ENCODE data around the gene GNG7. TPM values are rescaled to one million over a fixed set of nuclear protein-coding genes. Genes with fewer than 3 reads are reported as not detected.
"Not testable (repeated sequence)": the region's sequence is repeated elsewhere in the genome, so short reads cannot be mapped to it uniquely, and the experiment has no call there.

Gene GNG7
- total RNA-seq, 1 donor from 2014 or later: 0.13 TPM

GRCh38 chr19:2512523-2513431 is 189.7 kb downstream of the GNG7 start:
- DNase-seq (ENCODE audit: low spot score): no peak
- Mint-ChIP-seq H3K4me1 (ENCODE audit: low read depth) (peaks cover 5% of the 10 kb centered on the region), H3K9me3 (no peaks in the 10 kb centered on the region), H3K27ac (no peak overlapping the region), H3K27me3 (ENCODE audit: insufficient read depth) (peaks cover 10% of the 10 kb centered on the region), H3K4me3 (no peak overlapping the region), H3K36me3 (ENCODE audit: low read depth) (no peaks in the 10 kb centered on the region)
- intact Hi-C loops (cut with micrococcal nuclease): no loop called here

GRCh38 chr19:2511991-2512390 is 190.5 kb downstream of the GNG7 start:
- intact Hi-C loops (cut with micrococcal nuclease): no loop called here
- no peaks in the 10 kb centered on the region for H3K36me3 Mint-ChIP-seq (ENCODE audit: low read depth)
- H3K27ac Mint-ChIP-seq: no peak overlapping the region
- H3K9me3 Mint-ChIP-seq: no peaks in the 10 kb centered on the region
- H3K4me1 Mint-ChIP-seq (ENCODE audit: low read depth): peaks cover 13% of the 10 kb centered on the region
- no peak overlapping the region for H3K4me3 Mint-ChIP-seq
- H3K27me3 Mint-ChIP-seq (ENCODE audit: insufficient read depth): peaks cover 10% of the 10 kb centered on the region
- DNase-seq (ENCODE audit: low spot score): no peak

DNA sequence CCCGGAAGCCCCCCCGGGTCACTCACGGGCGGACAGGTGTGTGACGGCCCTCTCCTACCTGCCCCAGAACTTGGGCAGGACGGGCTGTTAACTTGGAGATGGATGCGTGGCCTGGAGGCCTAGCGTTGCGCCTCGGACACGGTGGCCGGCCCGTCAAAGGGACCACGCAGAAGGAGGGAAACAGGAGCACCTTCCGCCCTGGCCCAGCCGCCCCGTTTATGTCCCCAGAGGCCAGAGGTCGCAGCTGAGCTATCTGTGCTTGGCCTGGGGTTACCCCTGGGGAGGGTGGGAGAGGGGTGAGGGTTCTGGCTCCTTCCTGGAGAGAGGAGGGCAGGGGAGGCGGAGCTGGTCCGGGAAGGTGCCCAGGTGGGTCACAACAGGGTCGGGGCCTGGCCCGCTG is 190.9 kb downstream of the GNG7 start:
- intact Hi-C loops (cut with micrococcal nuclease): no loop called here
- H3K9me3 Mint-ChIP-seq: no peaks in the 10 kb centered on the region
- H3K27ac Mint-ChIP-seq: no peak overlapping the region
- H3K27me3 Mint-ChIP-seq (ENCODE audit: insufficient read depth): peaks cover 10% of the 10 kb centered on the region
- DNase-seq (ENCODE audit: low spot score): no peak
- H3K4me3 Mint-ChIP-seq: no peak overlapping the region
- peaks cover 14% of the 10 kb centered on the region for H3K4me1 Mint-ChIP-seq (ENCODE audit: low read depth)
- no peaks in the 10 kb centered on the region for H3K36me3 Mint-ChIP-seq (ENCODE audit: low read depth)

DNA sequence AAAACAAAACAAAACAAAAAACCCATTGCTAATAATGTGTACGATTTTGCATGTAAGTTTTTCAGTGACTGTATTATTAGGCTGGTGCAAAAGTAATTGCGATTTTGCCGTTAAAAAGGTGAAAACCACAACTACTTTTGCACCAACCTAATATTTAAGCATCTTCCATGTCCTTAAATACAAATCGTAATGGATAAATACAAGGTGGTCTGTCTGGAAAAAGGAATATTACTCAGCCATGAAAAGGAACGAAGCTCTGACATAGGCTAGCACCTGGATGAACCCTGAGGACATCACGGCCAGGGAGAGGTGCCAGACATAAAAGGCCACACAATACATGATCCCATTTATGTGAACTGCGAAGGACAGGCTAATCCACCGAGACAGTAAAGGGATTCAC is 193.4 kb downstream of the GNG7 start:
- no peak overlapping the region for H3K4me3 Mint-ChIP-seq
- intact Hi-C loops (cut with micrococcal nuclease): no loop called here
- DNase-seq (ENCODE audit: low spot score): no peak

DNA sequence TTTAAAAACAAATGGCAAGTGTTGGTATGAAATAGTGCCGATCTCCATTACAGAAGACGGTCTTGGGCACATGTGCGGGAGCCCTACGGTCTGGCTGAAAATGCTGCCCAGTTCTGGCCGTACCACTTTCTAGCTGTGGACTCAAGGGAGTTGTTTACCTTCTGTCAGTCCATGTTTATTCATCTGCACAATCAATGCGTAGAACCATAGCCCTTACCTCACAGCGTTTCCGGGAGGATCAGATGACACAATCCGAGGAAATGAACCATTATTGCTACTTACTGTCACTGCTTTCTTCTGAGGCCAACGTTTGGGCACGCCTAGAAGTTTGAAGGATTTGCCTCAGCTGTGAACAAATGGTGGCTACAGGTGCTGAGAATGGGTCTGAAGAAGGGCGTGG is 195.4 kb downstream of the GNG7 start:
- H3K27ac Mint-ChIP-seq: peak overlapping the region; percentile 77
- H3K4me3 Mint-ChIP-seq: no peak overlapping the region
- peaks cover 5% of the 10 kb centered on the region for H3K27me3 Mint-ChIP-seq (ENCODE audit: insufficient read depth)
- intact Hi-C loops (cut with micrococcal nuclease): no loop called here
- H3K4me1 Mint-ChIP-seq (ENCODE audit: low read depth): peaks cover 30% of the 10 kb centered on the region
- no peaks in the 10 kb centered on the region for H3K36me3 Mint-ChIP-seq (ENCODE audit: low read depth)
- peak; percentile 46 for DNase-seq (ENCODE audit: low spot score)
- no peaks in the 10 kb centered on the region for H3K9me3 Mint-ChIP-seq

More for the DNA sequence above, 193.4 kb downstream of the GNG7 start:
- H3K36me3 Mint-ChIP-seq (ENCODE audit: low read depth): no peaks in the 10 kb centered on the region
- peaks cover 3% of the 10 kb centered on the region for H3K27me3 Mint-ChIP-seq (ENCODE audit: insufficient read depth)
- peaks cover 16% of the 10 kb centered on the region for H3K4me1 Mint-ChIP-seq (ENCODE audit: low read depth)
- no peak overlapping the region for H3K27ac Mint-ChIP-seq
- no peaks in the 10 kb centered on the region for H3K9me3 Mint-ChIP-seq

GRCh38 chr19:2506656-2507055 is 195.8 kb downstream of the GNG7 start:
- H3K27me3 Mint-ChIP-seq (ENCODE audit: insufficient read depth); DNase-seq (ENCODE audit: low spot score); intact Hi-C loops (cut with micrococcal nuclease); H3K27ac Mint-ChIP-seq; H3K36me3 Mint-ChIP-seq (ENCODE audit: low read depth); H3K9me3 Mint-ChIP-seq; H3K4me3 Mint-ChIP-seq: not testable (repeated sequence)
- H3K4me1 Mint-ChIP-seq (ENCODE audit: low read depth): peaks cover 30% of the 10 kb centered on the region

- intact Hi-C loops (cut with micrococcal nuclease): no loop called here
- Mint-ChIP-seq H3K36me3 (ENCODE audit: low read depth) (no peaks in the 10 kb centered on the region), H3K4me3 (peak overlapping the region; percentile 45), H3K9me3 (no peaks in the 10 kb centered on the region), H3K27ac (peak overlapping the region; percentile 74), H3K27me3 (ENCODE audit: insufficient read depth) (peaks cover 4% of the 10 kb centered on the region), H3K4me1 (ENCODE audit: low read depth) (peaks cover 30% of the 10 kb centered on the region)
- peak; percentile 43 for DNase-seq (ENCODE audit: low spot score)
These were observed 198.9 kb downstream of the GNG7 start for GRCh38 chr19:2503521-2504109.

- peaks cover 10% of the 10 kb centered on the region for H3K27me3 Mint-ChIP-seq (ENCODE audit: insufficient read depth)
- intact Hi-C loops (cut with micrococcal nuclease): no loop called here
- no peak overlapping the region for H3K27ac Mint-ChIP-seq
- DNase-seq (ENCODE audit: low spot score): no peak
- H3K4me3 Mint-ChIP-seq: no peak overlapping the region
- no peaks in the 10 kb centered on the region for H3K9me3 Mint-ChIP-seq
- peaks cover 22% of the 10 kb centered on the region for H3K4me1 Mint-ChIP-seq (ENCODE audit: low read depth)
- H3K36me3 Mint-ChIP-seq (ENCODE audit: low read depth): no peaks in the 10 kb centered on the region
These were observed 201.6 kb downstream of the GNG7 start for GRCh38 chr19:2500841-2501261.

- Mint-ChIP-seq H3K36me3 (ENCODE audit: low read depth) (no peaks in the 10 kb centered on the region), H3K4me3 (no peak overlapping the region), H3K27ac (no peak overlapping the region), H3K27me3 (ENCODE audit: insufficient read depth) (peaks cover 10% of the 10 kb centered on the region), H3K4me1 (ENCODE audit: low read depth) (peaks cover 22% of the 10 kb centered on the region), H3K9me3 (no peaks in the 10 kb centered on the region)
- intact Hi-C loops (cut with micrococcal nuclease): no loop called here
- DNase-seq (ENCODE audit: low spot score): no peak
These were observed 202.3 kb downstream of the GNG7 start for GRCh38 chr19:2500156-2500555.

- peaks cover 18% of the 10 kb centered on the region for H3K4me1 Mint-ChIP-seq (ENCODE audit: low read depth)
- intact Hi-C loops (cut with micrococcal nuclease): no loop called here
These were observed 205.3 kb downstream of the GNG7 start for GRCh38 chr19:2497186-2497585.

GRCh38 chr19:2495651-2496316 is 206.7 kb downstream of the GNG7 start:
- intact Hi-C loops (cut with micrococcal nuclease): loop anchor here (2.0 kb wide), 1 partner anchor 15 kb away; no protein-coding TSS in a partner anchor
- Mint-ChIP-seq H3K4me3 (peak overlapping the region; percentile 49), H3K36me3 (ENCODE audit: low read depth) (no peaks in the 10 kb centered on the region), H3K27me3 (ENCODE audit: insufficient read depth) (peaks cover 26% of the 10 kb centered on the region), H3K9me3 (no peaks in the 10 kb centered on the region), H3K4me1 (ENCODE audit: low read depth) (peaks cover 18% of the 10 kb centered on the region), H3K27ac (no peak overlapping the region)
- no peak for DNase-seq (ENCODE audit: low spot score)

More at GRCh38 chr19:2497186-2497585, 205.3 kb downstream of the GNG7 start:
- H3K36me3 Mint-ChIP-seq (ENCODE audit: low read depth): no peaks in the 10 kb centered on the region
- DNase-seq (ENCODE audit: low spot score): no peak
- no peak overlapping the region for H3K27ac Mint-ChIP-seq
- H3K9me3 Mint-ChIP-seq: no peaks in the 10 kb centered on the region
- H3K4me3 Mint-ChIP-seq: no peak overlapping the region
- peaks cover 17% of the 10 kb centered on the region for H3K27me3 Mint-ChIP-seq (ENCODE audit: insufficient read depth)

DNA sequence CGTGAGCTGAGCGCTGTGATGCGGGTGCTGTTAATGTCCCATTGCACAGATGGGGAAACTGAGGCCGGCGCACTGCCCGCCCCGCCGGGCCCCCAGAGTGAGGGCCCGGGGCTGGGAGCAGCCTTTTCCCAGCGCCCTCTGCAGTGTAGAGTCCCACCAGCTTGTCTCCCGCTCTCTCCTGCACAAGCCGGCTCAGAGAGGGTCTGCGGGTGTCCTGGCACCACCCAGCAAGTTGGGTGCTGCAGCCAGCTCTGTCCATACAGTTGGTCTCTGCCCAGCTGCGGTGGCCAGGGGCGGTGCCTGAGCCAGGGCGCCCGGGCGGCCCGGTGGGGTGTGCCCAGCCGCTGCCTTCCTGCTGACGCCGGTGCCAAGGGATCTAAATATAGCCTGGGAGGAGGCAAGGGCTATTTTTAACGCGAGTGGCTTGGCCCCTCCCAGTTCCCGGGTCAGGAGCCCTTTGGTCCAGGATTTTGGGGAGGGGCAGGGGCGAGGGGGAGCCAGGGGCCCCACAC is 207.3 kb downstream of the GNG7 start:
- no peak for DNase-seq (ENCODE audit: low spot score)
- no peaks in the 10 kb centered on the region for H3K36me3 Mint-ChIP-seq (ENCODE audit: low read depth)
- peak overlapping the region; percentile 22 for H3K4me3 Mint-ChIP-seq
- intact Hi-C loops (cut with micrococcal nuclease): loop anchor here (2.0 kb wide), 1 partner anchor 14 kb away; no protein-coding TSS in a partner anchor
- H3K4me1 Mint-ChIP-seq (ENCODE audit: low read depth): peaks cover 18% of the 10 kb centered on the region
- H3K27me3 Mint-ChIP-seq (ENCODE audit: insufficient read depth): peaks cover 29% of the 10 kb centered on the region
- no peak overlapping the region for H3K27ac Mint-ChIP-seq
- H3K9me3 Mint-ChIP-seq: no peaks in the 10 kb centered on the region
